ENCODE results near the gene SNAPC3.

The SNAPC3 gene

DNA sequence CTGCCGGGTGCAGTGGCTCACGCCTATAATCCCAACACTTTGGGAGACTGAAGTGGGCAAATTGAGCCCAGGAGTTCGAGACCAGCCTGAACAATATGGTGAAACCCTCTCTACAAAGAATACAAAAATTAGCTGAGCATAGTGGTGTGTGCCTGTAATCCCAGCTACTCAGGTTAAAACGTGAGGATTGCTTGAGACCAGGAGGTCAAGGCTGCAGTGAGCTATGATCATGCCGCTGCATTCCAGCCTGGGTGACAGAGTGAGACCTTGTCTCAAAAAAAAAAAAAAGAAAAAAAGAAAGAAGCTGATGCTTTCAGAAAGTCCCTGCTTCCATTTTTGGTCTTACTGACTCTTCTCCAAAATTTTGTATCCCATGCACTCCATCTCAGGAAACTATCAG, 31.3 kb downstream of the SNAPC3 start:
- in situ Hi-C loops (cut with HindIII; ENCODE audit: low sequenced_read_pairs): no loop called here
- H3K4me3 ChIP-seq (ENCODE audit: low read depth, low read length): no peak overlapping the region
- DNase-seq (ENCODE audit: low read depth): no peak
- TF ChIP-seq CTCF (IDR thresholded peaks at IDR 0.05; ENCODE audit: low read depth, low read length, missing control alignments): no peak

DNA sequence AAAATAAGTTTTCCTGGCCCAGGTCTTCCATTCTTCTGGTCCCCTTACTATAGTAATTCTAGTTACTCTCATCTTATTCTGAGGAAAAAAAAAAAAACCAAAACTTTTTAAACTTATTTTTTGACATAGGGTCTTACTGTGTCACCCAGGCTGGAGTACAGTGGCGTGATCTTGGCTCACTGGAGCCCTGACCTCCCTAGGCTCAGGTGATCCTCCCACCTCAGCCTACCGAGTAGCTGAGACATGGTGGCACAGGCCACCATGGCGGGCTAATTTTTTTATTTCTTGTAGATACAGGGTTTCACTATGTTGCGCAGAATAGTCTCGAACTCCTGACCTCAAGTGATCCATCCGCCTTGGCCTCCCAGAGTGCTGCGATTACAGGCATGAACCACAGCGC, 38.4 kb downstream of the SNAPC3 start:
- no peak overlapping the region for H3K4me3 ChIP-seq (ENCODE audit: low read depth, low read length)
- in situ Hi-C loops (cut with HindIII; ENCODE audit: low sequenced_read_pairs): no loop called here
- DNase-seq (ENCODE audit: low read depth): no peak
- no peak for TF ChIP-seq CTCF (IDR thresholded peaks at IDR 0.05; ENCODE audit: low read depth, low read length, missing control alignments)

GRCh38 chr9:15461601-15462000, 38.9 kb downstream of the SNAPC3 start:
- no peak for TF ChIP-seq CTCF (IDR thresholded peaks at IDR 0.05; ENCODE audit: low read depth, low read length, missing control alignments)
- in situ Hi-C loops (cut with HindIII; ENCODE audit: low sequenced_read_pairs): no loop called here

GRCh38 chr9:15468145-15468544, 45.5 kb downstream of the SNAPC3 start:
- no peak overlapping the region for H3K4me3 ChIP-seq (ENCODE audit: low read depth, low read length)
- DNase-seq (ENCODE audit: low read depth): no peak
- no peak for TF ChIP-seq CTCF (IDR thresholded peaks at IDR 0.05; ENCODE audit: low read depth, low read length, missing control alignments)
- in situ Hi-C loops (cut with HindIII; ENCODE audit: low sequenced_read_pairs): no loop called here

More at GRCh38 chr9:15461601-15462000, 38.9 kb downstream of the SNAPC3 start:
- no peak for DNase-seq (ENCODE audit: low read depth)
- H3K4me3 ChIP-seq (ENCODE audit: low read depth, low read length): no peak overlapping the region

GRCh38 chr9:15469406-15469805, 46.7 kb downstream of the SNAPC3 start:
- DNase-seq (ENCODE audit: low read depth): no peak

GRCh38 chr9:15469862-15470261, 47.2 kb downstream of the SNAPC3 start:
- no peak for TF ChIP-seq CTCF (IDR thresholded peaks at IDR 0.05; ENCODE audit: low read depth, low read length, missing control alignments)
- no peak for DNase-seq (ENCODE audit: low read depth)
- H3K4me3 ChIP-seq (ENCODE audit: low read depth, low read length): no peak overlapping the region
- in situ Hi-C loops (cut with HindIII; ENCODE audit: low sequenced_read_pairs): no loop called here

More at GRCh38 chr9:15469406-15469805, 46.7 kb downstream of the SNAPC3 start:
- no peak overlapping the region for H3K4me3 ChIP-seq (ENCODE audit: low read depth, low read length)
- no peak for TF ChIP-seq CTCF (IDR thresholded peaks at IDR 0.05; ENCODE audit: low read depth, low read length, missing control alignments)
- in situ Hi-C loops (cut with HindIII; ENCODE audit: low sequenced_read_pairs): no loop called here

Data from astrocyte of the cerebellum (primary cell).